Epithelial cell of proximal tubule (primary cell): ENCODE measurements around the gene GLRA1. TPM values are rescaled to one million over a fixed set of nuclear protein-coding genes. Genes with fewer than 3 reads are reported as not detected.

ENCODE experiments used
- DNase-seq: peaks from one replicate; pipeline ENCODE4 v3.0.0-alpha.2; 2011; ENCODE audit warnings: low read depth
- H3K4me3 ChIP-seq: 2 replicates; pipeline ENCODE4 v1.5.1; 2011; ENCODE audit warnings: low read depth, mild to moderate bottlenecking, low read length
- CTCF ChIP-seq: conservative IDR thresholded peaks from 2 replicates; pipeline ENCODE4 v1.5.1; 2012; ENCODE audit warnings: low read depth, mild to moderate bottlenecking, low read length
- total RNA-seq: library from RNA; depleted of rRNA; stranded (reverse); fragments of >200 nt; gene quantifications from 2 replicates; pipeline ENCODE4 v1.2.3, GENCODE V29; 2015

The GLRA1 gene
- total RNA-seq, 1 donor from 2014 or later = not detected

DNA sequence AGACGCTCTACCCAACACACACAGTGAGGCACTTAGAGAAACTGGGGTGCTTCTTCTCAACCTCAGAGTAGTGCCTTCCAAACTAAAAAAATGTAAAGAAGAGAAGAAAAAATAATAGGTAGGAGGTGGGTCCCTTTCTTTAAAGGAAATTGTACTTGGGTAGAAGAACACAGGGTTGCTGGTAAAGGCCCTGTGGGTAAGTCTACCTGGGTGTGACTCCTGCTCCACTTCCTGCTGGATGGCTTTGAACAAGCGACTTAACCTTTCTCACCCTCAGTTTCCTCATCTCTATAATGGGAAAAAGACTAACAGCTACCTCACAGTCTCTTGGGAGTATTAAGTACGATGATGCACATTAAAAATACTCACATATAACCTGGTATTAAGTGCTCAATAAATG is 32.1 kb upstream of the GLRA1 start:
- no peak for TF ChIP-seq CTCF
- DNase-seq = no peak
- H3K4me3 ChIP-seq = no peak overlapping the region

GRCh38 chr5:151954255-151954654 is 29.6 kb upstream of the GLRA1 start:
- no peak overlapping the region for H3K4me3 ChIP-seq
- DNase-seq = no peak
- TF ChIP-seq CTCF = no peak

DNA sequence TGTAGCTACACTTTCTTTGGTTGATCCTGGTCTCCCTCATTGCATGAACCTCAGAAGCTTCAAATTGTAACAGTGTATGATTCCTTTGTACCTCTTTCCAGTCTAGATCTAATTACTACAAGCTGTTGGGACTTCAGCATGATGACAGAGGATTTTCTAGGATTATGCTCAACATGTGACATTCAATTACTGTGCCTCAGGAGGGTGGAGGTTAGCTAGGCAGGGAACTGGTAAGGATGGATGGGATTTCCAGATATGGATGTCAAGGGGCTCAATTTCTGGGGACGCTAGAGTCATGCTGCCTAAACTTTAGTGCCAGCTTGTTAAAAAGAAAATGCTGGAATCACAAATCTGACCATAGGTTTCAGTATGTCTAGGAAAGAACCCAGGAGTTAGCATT is 29.2 kb upstream of the GLRA1 start:
- no peak for TF ChIP-seq CTCF
- DNase-seq = no peak
- H3K4me3 ChIP-seq = no peak overlapping the region

- no peak for DNase-seq
- no peak for TF ChIP-seq CTCF
- no peak overlapping the region for H3K4me3 ChIP-seq
These were observed 27.6 kb upstream of the GLRA1 start for GRCh38 chr5:151952238-151952637.

GRCh38 chr5:151950706-151951105 is 26.1 kb upstream of the GLRA1 start:
- DNase-seq = no peak
- no peak for TF ChIP-seq CTCF
- H3K4me3 ChIP-seq = no peak overlapping the region

GRCh38 chr5:151949701-151950308 is 25.2 kb upstream of the GLRA1 start:
- no peak for DNase-seq
- no peak for TF ChIP-seq CTCF
- no peak overlapping the region for H3K4me3 ChIP-seq

- no peak for TF ChIP-seq CTCF
- H3K4me3 ChIP-seq = no peak overlapping the region
- DNase-seq = no peak
These were observed 24.5 kb upstream of the GLRA1 start for GRCh38 chr5:151949113-151949512.
